ENCODE measurements around the gene SLC1A2.
"Not testable (repeated sequence)": the region's sequence is repeated elsewhere in the genome, so short reads cannot be mapped to it uniquely, and the experiment has no call there.

SLC1A2 gene

GRCh38 chr11:35232891-35233330 is 186.4 kb downstream of the SLC1A2 start:
- no peak for DNase-seq (ENCODE audit: low spot score)
- Histone ChIP-seq H3K4me3 (no peak overlapping the region), H3K27ac (no peak overlapping the region)
- TF ChIP-seq CTCF (IDR thresholded peaks at IDR 0.05) = no peak

GRCh38 chr11:35231076-35231860 is 188.1 kb downstream of the SLC1A2 start:
- DNase-seq (ENCODE audit: low spot score) = no peak
- H3K27ac ChIP-seq = no peak overlapping the region
- no peak for TF ChIP-seq CTCF (IDR thresholded peaks at IDR 0.05)
- no peak overlapping the region for H3K4me3 ChIP-seq

DNA sequence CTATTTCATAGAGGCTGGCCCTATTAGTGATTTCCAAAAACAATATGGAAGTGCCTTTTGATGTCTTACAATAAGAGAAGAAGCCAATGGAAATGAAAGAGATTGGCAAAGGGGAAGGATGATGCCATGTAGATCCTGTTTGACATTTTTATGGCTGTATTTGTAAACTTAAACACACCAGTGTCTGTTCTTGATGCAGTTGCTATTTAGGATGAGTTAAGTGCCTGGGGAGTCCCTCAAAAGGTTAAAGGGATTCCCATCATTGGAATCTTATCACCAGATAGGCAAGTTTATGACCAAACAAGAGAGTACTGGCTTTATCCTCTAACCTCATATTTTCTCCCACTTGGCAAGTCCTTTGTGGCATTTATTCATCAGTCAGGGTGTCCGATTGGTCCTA is 189.0 kb downstream of the SLC1A2 start:
- no peak for DNase-seq (ENCODE audit: low spot score)
- no peak for TF ChIP-seq CTCF (IDR thresholded peaks at IDR 0.05)
- Histone ChIP-seq H3K27ac (no peak overlapping the region), H3K4me3 (no peak overlapping the region)

- H3K4me3 ChIP-seq = no peak overlapping the region
- TF ChIP-seq CTCF (IDR thresholded peaks at IDR 0.05) = no peak
- H3K27ac ChIP-seq = peak overlapping the region in 1 of 2 donors; percentile 34
- DNase-seq (ENCODE audit: low spot score) = no peak
Observed at GRCh38 chr11:35228328-35228725, 191.0 kb downstream of the SLC1A2 start.

GRCh38 chr11:35227576-35228327 is 191.6 kb downstream of the SLC1A2 start:
- Histone ChIP-seq H3K4me3 (no peak overlapping the region), H3K27ac (peak overlapping the region in 1 of 2 donors; percentile 34)
- TF ChIP-seq CTCF (IDR thresholded peaks at IDR 0.05) = no peak
- no peak for DNase-seq (ENCODE audit: low spot score)

DNA sequence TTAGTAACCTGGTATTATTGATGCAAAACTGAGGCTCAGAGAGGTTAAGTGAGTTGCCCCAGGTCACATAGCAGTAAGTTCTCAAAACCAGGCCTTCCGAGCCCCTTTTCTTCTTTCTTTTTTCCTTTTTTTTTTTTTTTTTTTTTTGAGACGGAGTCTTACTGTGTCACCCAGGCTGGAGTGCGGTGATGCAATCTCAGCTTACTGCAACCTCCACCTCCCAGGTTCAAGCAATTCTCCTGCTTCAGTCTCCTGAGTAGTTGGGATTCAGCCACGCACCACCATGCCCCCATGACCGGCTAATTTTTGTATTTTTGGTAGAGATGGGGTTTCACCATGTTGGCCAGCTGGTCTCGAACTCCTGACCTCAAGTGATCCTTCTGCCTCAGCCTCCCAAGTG is 192.6 kb downstream of the SLC1A2 start:
- DNase-seq (ENCODE audit: low spot score); H3K4me3 ChIP-seq: not testable (repeated sequence)
- peak overlapping the region in 1 of 2 donors; percentile 34 for H3K27ac ChIP-seq

- H3K27ac ChIP-seq = no peak overlapping the region
- TF ChIP-seq CTCF (IDR thresholded peaks at IDR 0.05) = no peak
- no peak for DNase-seq (ENCODE audit: low spot score)
Observed at GRCh38 chr11:35225946-35226520, 193.3 kb downstream of the SLC1A2 start.

More at GRCh38 chr11:35225946-35226520, 193.3 kb downstream of the SLC1A2 start:
- H3K4me3 ChIP-seq = no peak overlapping the region

All from coronary artery (tissue), 2 donors.